Stimulated activated CD4-positive, alpha-beta T cell treated with anti-CD3 and anti-CD28 coated beads, Interleukin-12 subunit alpha, Interleukin-12 subunit beta, amount 100 ng/mL, for 4 hours (primary cell): Measurements from ENCODE around the gene AEBP1.

Source experiments
- DNase-seq: peaks from one replicate; pipeline ENCODE4 v3.0.0-alpha.2; 2020

Gene AEBP1

DNA sequence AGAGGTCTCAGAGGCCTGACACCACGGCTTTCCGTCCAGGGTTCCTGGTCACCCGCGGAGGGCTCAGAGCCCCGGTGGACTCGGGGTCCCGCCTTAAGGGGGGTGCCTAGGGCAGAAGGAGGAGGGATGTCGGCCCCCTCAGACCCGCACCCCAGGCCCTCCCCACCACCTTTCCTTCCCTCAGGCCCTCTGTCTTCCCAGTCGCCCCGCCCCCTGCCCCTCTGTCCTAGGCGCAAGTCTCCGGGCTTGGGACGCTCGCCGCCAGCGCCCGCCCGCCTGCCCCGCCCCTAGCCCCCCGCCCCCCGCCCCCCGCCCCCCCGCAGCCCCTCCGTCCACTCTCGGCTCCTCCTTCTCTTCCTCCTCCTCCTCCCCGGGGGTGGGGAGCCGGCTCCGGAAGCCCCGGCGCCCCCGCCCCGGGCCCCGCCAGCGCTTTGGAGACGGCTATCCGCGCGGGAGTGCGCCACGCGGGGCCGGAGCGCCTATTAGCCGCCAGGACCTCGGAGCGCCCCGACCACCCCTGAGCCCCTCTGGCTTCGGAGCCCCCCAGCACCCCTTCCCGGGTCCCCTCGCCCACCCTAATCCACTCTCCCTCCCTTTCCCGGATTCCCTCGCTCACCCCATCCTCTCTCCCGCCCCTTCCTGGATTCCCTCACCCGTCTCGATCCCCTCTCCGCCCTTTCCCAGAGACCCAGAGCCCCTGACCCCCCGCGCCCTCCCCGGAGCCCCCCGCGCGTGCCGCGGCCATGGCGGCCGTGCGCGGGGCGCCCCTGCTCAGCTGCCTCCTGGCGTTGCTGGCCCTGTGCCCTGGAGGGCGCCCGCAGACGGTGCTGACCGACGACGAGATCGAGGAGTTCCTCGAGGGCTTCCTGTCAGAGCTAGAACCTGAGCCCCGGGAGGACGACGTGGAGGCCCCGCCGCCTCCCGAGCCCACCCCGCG is at the start of gene AEBP1:
Gene AEBP1, plus strand, starts transcription at position 423 of the 937 bp plus-strand sequence. Its CDS starts 321 bp downstream, at position 744.
- peak; percentile 43 for DNase-seq

DNA sequence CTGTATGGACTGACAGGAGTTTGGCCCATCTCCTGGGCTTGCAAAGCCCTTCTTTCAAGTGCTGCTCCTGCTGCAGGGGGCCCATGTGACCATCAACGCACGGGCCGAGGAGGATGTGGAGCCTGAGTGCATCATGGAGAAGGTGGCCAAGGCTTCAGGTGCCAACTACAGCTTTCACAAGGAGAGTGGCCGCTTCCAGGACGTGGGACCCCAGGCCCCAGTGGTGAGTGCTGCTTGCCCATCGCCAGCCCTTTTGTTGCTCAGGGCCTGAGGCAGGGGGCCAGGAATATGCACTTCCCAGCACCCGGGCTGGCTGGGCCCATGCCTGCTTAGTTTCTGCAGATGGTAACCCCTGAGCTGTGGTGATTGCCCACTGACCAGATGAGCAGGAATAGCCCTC is 47.5 kb upstream of the AEBP1 start:
- DNase-seq = no peak

DNA sequence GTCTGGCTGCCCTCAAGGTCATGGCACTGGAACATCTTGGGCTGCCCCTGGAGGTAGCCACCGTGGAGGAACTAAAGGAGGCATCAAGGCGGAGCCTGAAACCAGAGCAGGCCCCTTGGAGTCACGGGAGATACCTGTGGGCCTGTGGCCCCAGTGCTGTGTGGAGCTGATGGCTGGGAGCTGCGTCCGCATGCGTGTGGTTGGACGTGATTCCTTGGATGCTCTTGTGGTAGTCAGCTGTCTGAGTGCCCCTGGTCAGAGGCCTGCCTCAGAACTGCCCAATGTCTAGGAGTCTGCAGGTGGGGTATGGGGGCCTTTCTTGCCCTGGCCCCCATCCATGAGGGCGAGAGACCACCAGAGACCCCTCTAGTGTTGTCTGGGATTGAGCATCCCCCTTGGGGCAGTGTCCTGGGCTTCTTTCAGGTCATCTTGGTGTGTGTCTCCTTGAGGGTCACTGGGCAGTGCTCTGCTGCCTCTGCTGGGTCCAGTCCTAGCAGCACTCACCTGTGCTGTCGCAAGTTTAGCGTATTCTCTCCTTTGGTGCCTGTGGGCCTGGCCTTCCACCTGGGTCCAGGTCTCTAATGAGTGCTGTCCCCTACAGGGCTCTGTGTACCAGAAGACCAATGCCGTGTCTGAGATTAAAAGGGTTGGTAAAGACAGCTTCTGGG is 46.8 kb upstream of the AEBP1 start:
- no peak for DNase-seq

DNA sequence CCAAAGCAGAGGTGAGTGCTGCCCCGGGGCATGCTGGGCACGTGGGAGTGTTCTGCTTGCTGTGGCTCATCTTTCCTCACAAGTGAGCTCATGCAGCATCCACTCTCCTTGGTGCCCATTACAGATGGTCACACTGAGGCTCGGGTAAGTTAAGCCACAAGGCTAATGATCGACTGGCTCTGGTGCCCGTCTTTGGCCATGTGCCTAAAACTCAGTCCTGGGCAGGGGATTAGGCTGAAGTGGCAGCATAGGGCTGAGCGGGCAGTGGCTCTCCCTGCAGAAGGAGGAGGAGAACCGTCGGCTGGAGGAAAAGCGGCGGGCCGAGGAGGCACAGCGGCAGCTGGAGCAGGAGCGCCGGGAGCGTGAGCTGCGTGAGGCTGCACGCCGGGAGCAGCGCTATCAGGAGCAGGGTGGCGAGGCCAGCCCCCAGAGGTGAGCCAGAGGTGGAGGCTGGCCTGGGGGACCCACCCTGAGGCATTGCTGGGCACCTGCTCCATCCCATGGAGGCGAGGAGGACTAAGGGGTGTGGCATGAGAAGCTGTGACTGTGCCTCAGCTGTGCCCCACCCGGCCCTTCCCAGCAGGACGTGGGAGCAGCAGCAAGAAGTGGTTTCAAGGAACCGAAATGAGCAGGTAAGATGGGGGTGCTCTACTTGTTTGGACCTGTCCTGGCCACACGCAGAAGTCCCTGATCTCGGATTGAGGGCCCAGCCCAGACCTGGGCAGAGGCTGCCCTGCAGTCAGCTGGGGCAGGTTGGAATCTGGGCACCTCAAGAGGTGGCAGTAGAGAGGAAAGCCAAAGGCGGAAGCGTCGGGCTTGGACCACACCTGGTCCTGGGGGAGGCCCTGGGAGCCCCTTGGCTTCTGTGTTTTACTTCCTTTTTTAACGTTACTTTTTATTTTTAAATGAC is 46.0 kb upstream of the AEBP1 start:
- no peak for DNase-seq

DNA sequence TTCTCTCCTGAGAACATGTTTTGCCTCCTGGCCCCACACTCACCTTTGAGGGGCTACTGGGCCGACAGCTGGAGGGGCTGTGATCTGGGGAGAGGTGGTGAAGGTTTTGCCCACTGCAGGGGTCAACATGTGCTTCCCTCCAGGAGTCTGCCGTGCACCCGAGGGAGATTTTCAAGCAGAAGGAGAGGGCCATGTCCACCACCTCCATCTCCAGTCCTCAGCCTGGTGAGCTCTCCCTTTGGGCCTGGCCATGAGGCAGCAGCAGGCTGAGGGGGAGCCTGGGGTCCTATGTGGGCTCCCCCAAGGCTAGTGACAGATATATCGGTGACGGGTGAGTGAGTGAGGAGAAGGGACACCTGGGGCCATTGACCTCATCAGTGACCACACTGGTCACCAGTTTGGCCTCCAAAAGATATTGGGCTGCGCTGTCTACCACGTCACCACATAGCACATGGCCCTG is 45.4 kb upstream of the AEBP1 start:
- no peak for DNase-seq

DNA sequence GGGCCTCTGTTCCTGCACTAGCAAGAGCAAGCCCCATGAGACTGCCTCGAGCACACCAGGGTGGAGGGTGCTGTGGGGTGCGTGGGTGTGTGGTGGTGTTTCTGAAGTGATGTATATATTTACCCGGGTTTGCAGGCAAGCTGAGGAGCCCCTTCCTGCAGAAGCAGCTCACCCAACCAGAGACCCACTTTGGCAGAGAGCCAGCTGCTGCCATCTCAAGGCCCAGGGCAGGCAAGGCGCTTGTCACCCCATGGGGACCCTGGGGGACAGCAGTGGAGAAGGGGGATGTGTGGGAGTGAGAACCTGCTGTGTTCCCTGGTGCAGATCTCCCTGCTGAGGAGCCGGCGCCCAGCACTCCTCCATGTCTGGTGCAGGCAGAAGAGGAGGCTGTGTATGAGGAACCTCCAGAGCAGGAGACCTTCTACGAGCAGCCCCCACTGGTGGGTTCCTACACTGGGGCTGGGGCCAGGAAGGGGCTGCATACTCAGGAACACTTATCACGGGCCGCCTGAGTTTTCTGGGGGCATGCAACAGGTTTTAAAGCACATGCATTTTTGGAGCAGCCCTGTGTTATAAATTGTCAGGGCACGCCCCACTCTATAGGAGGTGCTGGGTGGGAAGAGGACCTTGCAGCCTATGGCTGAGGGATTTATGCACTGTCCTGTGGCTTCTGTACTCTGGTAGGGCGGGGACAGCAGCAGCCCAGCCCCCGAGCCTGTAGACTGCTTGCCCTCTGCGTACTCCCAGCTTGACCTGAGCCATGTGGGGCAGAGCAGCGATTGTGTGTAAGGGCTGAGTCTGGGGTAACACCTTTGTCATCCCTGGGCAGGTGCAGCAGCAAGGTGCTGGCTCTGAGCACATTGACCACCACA is 44.7 kb upstream of the AEBP1 start:
- DNase-seq = no peak

DNA sequence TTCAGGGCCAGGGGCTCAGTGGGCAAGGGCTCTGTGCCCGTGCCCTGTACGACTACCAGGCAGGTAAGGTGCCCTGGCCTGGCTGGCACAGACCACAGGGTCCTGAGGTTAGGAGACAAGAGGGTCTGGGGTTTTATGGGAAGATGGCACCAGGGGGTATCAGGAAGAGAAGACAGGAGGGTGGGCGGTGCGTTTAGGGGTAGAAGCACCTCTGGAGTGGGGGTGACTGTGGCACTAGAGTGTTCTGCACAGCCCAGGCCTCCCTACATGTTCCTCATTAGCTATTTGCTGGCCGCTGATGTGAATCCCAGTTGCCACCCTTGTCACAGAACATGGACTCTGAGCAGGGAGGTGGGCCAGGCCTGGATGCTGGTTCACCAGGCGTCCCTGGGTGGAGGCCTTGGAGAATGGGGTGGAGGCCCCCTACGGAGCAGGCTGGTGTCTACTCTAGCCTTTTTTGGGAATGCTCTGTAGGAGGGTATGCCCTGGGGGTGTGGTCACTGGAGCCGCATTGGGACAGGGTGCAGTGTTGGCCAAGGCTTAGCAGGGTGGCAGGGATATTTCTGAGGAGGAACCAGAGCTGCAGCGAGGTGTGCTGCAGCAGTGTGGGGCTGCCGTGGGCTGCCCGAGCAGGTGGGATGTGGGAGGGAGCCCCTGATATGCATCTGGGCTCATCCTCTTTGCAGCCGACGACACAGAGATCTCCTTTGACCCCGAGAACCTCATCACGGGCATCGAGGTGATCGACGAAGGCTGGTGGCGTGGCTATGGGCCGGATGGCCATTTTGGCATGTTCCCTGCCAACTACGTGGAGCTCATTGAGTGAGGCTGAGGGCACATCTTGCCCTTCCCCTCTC is 43.8 kb upstream of the AEBP1 start:
- no peak for DNase-seq

DNA sequence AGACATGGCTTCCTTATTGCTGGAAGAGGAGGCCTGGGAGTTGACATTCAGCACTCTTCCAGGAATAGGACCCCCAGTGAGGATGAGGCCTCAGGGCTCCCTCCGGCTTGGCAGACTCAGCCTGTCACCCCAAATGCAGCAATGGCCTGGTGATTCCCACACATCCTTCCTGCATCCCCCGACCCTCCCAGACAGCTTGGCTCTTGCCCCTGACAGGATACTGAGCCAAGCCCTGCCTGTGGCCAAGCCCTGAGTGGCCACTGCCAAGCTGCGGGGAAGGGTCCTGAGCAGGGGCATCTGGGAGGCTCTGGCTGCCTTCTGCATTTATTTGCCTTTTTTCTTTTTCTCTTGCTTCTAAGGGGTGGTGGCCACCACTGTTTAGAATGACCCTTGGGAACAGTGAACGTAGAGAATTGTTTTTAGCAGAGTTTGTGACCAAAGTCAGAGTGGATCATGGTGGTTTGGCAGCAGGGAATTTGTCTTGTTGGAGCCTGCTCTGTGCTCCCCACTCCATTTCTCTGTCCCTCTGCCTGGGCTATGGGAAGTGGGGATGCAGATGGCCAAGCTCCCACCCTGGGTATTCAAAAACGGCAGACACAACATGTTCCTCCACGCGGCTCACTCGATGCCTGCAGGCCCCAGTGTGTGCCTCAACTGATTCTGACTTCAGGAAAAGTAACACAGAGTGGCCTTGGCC is 43.0 kb upstream of the AEBP1 start:
- DNase-seq = no peak

DNA sequence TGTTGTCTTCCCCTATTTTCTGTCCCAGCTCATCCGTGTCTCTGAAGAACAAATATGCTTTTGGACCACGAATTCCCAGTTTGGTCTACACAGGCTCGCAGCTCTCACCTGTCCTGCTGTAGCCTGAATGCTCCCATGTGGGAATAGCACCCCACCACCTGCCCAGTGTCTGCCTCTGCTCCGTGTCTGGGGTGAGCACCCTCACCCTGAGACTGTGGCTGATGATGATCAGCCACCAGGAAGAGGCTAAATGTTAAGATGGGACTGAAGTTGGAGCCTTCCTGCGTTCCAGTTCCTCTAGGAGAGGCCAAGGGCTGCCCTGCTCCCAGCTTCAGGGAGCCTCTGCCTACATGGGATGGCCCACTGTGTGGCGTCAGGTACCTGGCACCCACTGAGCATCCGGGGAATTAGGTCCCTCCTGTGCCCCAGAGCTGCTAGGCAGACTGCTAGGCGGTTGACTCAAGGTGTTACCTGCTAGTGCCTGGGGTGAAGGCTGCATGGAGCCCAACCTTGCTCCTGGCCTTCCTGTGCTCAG is 42.4 kb upstream of the AEBP1 start:
- DNase-seq = no peak

DNA sequence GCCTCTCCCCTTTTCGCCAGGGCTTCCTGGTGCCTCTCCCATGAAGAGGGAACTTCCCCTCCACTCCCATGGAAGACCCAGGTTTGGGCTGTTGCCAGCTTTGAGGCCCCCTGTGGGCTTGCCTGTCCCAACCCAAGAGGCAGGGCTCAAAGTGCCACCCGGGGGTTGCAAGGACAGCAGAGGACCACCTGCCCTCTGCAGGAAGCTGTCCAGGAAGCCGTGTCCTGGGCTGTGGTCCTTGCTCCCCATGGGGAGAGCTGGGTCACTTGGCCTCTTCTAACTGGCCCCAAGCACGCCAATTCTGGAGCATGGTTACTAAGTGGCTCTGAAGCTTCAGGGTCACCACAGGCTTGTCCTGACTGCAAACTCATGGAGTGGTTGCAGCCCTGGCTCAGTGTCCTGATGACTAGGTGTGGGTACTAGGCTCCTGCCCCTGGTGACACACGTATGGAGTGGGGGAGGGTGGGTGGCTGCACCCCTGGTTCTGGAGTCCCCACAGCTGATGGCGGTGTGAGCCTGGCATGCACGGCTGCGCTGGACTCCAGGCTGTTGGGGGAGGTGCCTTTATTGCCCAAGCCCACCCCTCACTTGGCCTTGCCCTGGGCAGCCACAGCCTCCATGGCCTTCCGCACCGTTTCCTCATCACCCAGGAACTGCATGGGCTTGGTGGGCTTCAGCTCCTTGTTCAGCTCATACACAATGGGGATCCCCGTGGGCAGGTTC is 41.8 kb upstream of the AEBP1 start:
- no peak for DNase-seq

DNA sequence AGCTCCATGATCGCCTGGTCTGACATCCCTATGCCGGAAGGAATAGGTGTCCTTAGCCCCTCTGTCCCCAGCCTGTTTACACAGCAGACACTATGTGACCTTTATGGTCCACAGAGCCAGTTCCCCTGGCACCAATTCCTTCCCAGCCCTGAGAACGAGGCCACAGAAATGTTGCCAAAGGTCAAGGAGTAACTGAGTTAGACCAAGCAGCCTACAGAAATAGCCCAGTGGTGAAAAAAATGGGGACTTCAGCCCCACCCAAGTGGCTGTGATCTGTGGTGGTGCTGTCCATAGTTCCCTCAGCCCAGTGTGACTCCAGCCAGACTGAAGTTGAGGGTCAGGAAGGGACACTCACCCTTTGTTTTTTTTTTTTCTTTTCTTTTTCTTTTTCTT is 41.2 kb upstream of the AEBP1 start:
- DNase-seq = no peak

DNA sequence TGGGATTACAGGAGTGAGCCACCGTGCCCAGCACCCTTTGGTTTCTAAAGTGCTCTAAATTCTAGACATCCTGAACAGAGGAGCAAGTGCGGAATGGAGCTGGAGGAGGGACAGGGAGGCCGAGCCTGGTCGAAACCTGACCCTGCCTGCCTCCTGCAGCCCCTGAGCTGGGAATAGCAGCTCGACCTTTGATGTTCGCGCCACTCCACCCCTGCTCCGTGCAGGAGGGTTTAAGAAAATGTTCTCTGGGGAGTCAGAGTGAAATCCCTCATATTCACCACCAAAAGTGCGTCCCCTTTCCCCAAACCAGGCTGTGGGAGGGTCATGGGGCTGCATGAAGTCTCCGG is 40.6 kb upstream of the AEBP1 start:
- no peak for DNase-seq

DNA sequence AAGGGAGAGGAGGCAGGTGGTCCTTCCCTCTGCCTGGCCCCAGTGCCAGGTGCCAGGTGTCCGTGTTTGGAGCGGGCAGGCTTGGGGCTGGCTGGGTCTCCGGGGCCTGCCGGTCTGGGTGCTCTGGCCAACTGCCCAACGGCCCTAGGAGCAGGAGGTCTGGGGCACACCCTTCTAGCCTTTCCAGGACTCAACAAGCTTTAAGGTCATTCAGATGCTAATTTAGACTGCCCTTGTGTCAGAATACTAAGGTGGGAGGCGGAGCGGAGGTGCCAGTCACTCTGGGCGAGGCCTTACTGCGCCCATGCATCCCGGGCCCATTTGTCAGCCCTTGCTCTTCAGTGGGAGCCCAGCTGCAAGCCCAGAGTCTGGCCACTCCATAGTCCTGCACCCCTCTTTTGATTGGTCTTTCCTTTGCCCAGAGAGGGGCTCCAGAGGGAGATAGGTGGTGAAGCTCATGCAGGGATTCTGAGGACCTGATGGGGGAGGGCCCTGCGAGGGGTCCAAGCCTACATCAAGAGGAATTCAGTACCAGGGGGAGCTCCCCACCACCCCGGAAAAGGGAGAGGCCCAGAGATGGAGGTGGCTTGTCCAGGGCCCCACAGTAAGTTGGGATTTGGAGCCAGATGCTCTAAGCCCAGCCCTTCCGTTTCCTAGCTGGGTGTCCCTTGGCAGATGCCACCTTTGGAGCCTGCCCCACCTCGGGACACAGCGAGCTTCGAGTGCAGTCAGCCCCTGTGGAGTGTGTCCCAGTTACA is 40.1 kb upstream of the AEBP1 start:
- DNase-seq = no peak

DNA sequence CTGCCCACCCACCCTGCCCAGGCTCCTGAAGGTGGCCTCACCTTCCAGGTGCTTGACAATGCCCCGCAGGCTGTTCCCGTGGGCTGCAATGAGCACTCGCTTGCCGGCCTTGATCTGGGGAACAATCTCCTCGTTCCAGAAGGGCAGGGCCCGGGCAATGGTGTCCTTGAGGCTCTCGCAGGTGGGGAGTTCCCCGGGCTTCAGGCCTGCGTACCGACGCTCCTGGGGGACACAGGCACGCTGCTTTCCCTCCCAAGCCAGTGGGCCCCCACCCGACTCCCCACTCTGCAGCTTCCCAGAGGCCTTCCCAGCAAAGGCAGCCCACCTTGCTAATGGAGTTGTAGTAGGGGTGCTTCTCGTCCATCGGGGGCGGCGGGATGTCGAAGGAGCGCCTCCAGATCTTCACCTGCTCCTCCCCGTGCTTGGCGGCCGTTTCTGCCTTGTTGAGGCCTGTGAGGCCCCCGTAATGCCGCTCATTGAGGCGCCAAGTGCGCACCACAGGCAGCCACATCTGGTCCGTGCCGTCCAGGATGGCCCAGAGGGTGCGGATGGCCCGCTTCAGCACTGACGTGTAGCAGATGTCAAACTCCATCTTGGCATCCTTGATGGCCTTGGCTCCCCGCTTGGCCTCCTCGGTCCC is 39.2 kb upstream of the AEBP1 start:
- peak; percentile 24 for DNase-seq

DNA sequence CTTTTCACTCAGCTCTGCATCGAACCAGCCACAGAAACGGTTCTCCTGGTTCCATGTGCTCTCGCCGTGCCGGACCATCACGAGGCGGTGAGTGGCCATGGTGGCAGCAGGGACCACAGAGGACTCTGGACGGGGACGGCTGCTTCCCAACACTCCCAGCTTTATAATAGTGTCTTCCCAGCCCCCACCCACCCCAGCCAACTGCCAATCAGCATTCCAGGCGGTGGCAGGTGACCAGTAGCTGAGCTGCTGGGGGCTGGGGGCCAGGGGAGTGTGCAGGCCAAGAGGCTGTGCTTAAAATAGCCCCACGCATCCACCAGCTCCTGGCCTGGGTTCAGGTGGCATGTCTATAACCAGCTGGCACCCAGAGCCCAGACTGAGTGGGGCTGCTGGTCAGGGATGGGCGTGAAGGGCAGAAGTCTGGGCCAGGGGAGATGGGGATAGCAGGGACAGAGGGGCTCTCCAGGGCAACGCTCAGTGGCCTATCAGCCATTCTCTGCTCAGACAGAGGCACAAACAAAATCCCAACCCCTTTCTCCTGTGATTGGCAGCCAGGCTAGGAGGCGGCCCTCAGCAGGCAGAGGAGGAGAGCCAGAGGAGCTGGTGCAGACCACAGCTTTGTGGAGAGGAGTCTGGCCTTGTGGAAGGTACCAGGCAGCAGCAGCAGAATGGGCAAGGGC is 38.6 kb upstream of the AEBP1 start, which contains the start of gene PGAM2:
Gene PGAM2, minus strand, starts transcription at position 137 of the 680 bp plus-strand sequence. Its CDS starts 38 bp downstream, at position 99.
- DNase-seq = no peak

DNA sequence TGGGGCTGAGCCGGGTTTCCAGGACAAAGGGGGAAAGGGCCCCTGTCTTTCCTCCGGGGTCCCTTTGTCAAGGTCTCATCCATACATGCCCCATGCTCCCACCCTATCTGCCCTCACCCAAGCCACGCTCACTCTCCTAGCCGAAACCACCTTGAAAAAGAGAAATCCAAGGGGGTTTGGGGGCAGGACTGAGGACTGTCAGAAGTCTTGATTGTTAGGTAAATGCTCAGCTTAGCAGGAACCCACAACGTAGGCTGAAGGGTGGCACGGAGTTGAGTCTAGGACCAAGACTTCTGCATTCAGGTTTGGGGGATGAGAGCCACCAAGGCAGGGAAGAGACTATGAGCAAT is 38.1 kb upstream of the AEBP1 start:
- DNase-seq = no peak

DNA sequence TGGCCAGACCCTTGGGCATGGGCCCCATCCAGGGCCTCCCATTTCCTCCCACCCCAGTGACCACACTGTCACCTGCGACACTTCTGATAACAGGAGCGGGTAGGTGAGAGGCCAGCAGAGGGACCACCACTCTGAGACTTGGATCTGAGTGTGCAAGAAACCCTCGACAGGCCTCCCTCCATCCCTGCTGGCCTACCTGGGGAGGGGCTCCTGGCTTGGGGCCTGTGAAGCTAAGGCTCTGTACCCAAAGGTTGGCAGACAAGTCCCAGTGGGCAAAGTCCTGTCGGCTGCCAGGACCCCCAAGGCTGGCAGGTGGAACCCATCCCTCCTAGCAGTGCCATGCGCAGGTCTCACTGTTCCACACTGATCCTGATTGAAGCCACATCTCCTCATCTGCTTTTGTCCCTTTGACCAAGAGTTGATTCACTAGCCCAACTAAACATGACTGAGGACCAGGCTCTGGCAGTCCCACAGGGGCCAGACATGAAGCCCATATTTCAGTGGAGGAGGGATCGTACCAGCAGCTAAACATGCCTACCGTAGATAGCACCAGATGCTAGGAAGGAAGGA is 37.6 kb upstream of the AEBP1 start:
- no peak for DNase-seq
